HG02642 (cell line): ENCODE data around the gene PODXL.

ENCODE experiments used
- ATAC-seq: cut with Tn5 transposase; IDR thresholded peaks from one replicate; pipeline ENCODE4 v1.9.1; 2021; ENCODE audit warnings: mild to moderate bottlenecking; ENCODE audit not compliant: unreplicated experiment, poor library complexity

PODXL gene

DNA sequence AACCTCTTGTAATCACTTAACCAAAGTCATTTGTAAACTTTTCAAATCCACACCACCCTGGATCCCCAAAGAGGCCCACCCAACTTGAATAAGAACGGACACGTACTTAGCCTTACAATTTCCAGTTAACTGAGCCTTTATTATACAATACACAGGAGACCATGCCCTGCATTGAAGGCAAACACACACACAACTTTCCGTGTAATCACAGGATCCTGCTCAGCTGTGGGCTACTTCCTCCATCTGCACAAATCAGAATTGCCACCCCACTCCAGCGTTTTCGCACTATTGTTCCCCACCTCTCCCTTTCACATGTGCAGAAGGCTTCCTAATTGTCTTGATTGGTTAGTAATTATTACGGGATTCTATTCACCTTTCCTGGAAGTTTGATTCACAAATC, 12.1 kb upstream of the PODXL start:
- ATAC-seq, result no peak

DNA sequence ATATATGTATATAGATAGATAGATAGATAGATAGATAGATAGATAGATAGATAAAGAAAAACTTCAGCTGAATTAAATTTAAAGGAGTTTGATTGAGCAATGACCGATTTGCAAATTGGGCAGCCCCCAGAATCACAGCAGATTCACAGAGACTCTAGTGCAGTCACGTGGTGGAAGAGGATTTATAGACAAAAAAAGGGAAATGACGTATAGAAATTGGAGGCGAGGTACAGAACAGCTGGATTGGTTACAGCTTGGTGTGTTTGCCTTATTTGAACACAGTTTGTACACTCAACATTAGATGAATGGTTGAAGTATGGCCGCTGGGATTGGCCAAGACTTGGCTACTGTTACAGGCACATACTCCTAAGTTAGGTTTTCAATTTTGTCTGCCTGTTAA, 8.2 kb upstream of the PODXL start:
- no peak for ATAC-seq

DNA sequence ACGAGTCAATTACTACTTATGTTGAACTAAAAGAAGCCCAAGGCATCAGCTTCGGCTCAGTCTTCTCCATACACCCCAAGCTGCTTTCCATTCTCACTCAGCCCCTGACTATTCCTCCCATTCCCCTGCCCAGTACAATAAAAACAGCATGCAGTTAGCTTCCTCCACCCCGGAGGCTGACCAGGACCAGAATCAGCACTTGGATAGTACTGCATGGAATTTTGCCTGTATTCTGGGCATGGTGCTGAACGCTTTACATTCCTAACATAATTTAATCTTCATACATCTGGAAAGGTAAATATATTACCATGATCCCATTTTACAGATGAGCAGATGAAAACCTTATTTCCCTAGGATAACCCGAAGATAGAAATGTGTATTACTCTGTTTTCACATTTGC, 7.5 kb upstream of the PODXL start:
- no peak for ATAC-seq

DNA sequence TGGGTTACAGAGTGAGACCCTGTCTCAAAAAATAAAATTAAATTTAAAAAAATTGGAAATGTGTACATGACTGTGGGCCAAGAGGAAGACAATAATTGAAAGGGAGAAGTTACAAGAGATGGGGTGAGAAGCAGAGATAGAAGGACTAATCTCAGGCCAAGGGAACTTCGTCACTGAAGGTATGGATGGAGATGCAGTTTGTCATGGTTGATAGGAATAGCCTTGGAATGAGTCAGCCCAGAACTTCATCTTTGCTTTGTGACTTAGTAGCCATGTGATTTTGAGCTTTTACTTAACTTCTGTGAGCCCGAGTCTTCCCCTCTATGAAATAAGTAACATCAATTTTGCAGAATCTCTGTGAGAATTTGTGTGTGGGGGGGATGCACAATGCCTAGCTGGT, 6.5 kb upstream of the PODXL start:
- no peak for ATAC-seq

DNA sequence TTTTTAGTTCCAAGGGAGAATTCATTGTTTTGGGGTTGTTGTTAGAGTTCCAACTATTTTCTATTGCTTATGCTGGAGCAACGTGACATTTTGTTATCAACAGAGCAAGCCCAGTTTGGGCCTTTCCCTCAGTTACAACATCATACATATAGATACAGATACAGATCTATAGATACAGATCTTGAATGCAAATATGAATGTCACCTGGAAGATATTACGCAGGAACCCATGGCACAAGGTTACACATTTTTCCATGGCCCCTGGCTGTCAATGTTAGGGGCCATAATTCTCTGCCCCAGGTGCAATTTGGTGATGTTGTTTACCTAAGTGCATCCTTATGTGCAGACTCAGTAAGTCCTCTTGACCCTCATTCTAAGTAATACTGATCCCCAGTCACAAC, 3.6 kb upstream of the PODXL start:
- ATAC-seq, result no peak

DNA sequence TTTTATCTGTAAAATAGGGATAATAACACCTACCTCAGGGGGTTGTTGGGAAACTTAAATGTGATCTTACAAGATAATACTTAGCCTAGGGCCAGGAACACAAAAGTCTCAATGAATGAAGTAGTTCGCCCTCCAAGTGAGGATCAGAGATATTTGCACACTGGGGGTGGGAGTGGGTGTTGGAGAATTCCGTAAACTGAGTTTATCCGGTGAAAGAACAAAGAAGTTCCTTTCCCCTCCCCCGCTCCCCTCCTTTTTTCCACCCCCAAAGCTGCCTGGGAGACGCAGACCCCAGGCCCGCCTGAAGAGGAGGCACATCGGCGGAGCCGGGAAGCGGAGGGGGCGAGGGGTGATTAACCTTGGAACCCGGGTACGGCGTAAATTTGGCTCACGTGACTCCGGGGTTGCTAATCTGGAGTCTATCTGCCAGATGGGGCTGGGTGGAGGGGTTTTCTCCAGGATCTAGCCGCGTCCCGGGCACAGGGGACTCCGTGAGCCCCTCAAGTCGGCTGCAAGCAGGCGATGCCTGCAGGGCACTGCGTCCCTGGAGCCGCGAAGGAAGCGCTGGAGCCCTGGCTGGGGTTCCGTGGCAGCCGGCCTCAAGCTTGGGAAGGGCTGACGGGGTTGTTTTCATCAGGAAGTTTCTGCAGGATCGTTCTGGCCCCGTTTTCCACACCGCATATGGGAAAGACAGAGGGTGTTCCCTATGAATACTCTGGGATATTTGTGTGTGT, 1.4 kb upstream of the PODXL start:
- no peak for ATAC-seq

DNA sequence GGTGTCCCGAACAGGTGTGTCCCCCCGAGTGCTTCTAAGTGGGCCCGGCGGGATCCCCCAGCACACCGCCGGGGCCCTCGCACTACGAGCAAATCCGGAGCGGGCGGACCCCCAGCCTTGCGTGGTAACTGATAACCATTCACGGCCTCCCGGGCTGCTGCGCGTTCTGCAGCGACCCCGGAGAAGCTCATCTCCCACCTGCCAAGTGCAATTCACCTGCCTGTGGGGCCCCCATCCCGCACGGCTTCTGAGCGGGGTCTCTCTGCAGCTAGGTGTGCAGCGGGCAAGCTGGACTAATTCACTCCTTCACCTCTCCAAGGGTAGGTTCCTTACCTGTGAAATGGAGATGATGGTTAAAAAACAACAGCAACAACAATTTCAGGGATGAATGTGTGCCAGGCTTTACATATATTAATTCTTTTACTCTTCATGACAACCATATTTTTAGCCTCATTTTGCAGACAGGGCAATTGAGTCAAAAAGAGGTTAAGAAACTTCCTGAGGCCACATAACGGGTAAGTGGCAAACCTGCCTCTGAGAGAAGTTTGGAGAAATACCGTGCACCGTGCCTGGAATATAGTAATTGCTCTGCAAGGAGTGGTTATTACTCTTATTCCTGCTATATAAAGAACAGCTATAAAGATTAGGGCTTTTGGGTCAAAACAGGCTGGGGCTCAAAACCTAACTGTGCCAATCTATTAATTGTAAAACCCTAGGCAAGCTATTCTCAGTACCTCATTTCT, 652 bp upstream of the PODXL start:
- peak; percentile 14 for ATAC-seq

DNA sequence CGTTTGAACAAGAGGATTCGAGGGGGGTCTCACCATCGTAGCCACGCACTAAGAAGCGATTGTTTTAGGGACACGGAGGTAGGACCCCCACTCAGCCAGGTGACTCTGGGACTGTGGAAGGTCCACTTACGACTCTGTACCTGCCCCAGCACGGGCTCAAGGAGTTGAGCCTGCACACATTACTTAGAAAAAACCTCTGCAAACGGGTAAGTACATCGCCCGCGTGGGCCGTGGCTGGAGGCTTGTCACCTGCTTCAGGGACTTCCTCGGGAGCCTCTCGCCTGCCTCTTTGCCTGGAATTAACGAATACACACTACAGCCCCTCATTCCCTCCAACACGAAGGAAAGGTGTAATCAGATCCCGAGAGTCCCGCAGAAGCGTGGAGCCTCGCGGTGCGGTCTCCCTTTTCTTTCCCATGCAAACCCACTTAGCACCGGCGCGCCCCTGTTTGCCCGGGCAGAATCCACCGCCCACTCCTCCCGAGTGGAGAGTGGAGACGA, 826 bp downstream of the PODXL start:
- no peak for ATAC-seq

DNA sequence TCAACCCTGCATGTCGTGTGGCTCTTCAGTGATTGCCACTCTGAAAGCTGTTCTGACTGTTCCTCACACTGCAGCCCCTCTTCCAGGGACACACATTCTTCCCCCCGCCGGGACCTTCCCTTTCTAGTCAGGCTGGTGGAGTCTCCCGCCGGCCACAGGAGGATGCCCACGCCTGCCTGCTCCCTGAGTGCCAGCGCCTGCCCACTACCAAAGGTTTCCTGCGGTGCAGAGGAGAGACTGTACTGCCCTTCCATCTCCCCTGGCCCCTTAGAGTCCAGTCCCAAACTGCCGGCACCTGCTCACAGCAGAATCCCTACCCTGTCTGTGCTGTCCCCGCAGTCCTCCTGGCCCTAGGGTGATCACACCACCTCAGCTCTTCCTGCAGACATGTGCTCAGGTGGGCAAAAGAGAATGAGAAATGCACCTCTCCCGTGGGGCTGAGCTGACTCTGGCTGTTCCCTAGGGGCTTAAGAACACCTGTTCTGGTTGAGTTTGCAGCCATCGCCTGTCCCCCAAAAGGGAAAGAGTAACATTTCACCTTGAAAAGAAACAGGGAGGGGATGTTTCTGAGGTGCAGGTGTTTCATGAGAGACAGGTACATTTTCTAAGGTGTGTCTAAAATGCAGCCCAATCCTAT, 1.4 kb downstream of the PODXL start:
- ATAC-seq, result no peak

DNA sequence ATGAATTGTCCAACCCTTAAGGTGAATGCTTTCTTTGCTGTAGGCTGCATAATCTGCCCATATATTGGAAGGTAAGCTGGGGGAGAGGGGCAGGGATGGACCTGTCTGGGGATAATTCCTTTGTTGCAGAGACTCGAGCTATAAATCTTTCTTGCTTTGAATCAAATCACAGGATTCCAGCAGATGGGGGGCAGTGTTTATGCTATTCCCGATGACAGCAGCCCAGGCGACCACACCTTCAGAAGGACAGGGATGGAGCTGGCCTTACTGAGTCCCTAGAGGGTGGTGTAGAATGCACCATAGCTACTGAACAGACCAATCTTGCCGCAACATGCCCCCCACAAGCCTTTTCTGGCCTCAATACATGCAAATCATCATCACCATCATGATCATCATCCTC, 2.5 kb downstream of the PODXL start:
- no peak for ATAC-seq

DNA sequence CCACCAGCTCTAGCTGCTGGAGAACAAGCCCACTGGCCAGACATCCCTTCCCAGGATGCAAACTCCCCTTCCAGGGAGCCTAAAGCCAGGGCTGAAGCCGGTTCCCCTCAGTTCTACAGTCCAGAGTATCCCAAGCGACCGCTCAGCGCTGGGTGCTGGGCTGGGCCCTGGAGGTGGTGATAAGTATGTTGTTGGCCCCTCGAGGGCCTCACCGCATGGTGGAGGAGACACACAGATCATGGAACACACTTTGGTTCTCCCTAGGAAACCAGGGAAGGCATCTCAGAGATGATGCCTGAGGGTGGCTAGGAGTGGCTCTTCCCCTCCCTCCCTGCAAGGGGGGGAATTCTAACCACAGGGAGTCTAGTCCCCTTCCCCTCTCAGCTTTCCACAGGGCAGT, 4.4 kb downstream of the PODXL start:
- ATAC-seq, result no peak

DNA sequence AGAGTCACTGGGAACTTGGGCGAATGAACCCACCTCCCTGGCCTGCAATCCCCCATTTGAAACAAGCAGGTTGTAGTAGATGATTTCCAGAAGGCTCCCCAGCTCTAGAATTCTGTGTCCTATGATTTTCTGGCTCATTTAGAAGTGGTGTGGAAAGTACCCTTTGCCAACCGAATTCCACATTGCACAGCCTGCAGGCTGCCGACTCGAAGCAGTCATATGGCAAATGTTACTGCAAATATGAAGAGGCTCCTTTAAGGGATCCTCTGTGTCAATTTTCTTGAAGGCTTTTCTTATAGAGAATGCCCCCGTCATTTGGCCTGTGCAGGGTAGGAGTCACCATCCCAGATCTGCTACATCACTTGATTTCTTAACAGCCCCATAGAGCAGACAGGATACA, 5.6 kb downstream of the PODXL start:
- ATAC-seq, result no peak

DNA sequence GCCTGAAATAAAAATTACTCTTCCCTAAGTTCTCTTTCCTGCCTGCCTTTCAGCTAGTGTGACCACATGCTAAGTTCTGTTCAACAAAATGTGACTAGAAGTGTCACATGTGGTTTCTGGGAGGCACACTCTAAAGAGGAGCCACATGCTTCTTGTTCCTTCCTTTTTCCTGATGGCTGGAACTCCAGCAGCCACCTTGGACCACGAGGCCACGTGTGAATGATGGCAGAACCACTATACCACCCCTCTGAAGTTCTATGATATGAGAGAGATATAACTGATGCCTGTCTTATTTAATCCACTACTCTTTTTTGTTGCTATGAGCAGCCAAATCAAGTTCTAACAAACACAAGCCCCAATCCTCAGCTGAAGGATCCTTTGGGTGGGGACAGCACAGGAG, 8.1 kb downstream of the PODXL start:
- ATAC-seq, result no peak

DNA sequence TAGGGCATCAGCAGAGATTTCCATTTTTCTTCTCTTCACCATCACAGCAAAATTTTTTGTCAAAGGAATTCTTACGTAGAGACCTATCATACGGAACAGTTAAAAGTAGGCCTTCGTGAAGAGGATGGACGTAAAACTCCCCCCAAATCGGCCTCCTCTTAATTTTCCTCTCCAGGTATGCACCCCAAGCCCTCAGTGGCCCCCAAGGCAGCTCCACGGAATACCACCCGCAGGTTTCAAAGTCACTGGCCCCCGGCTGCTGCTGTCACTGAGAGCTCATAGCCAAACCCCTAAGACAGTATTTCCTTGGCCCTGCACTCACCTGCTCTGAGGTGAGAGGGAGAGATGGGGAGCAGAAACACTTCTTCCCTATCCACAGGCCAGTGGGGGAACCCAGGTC, 8.8 kb downstream of the PODXL start:
- no peak for ATAC-seq

DNA sequence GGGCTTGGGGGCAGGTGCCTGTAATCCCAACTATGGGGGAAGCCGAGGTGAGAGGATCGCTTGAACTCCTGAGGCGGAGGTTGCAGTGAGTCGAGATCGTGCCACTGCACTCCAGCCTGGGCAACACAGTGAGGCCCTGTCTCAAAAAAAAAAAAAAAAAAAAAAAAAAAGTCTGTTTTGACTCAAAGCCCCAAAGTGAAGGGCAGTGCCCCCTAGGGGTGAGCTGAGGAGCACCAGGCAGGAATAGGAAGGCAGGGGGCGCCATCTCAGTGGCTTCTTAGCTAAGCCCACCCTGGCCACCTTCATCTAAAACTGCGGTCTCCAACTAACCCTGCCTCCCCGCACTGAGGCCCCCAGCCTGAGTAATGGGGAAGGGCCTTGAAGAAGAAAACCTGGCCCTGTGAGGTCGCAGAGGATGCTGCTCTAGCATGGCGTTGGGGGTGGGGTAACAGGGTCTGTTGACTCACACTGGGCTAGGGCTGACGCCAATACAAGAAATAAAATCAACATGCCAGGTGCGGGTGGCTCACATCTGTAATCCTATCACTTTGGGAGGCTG, 9.8 kb downstream of the PODXL start:
- no peak for ATAC-seq

DNA sequence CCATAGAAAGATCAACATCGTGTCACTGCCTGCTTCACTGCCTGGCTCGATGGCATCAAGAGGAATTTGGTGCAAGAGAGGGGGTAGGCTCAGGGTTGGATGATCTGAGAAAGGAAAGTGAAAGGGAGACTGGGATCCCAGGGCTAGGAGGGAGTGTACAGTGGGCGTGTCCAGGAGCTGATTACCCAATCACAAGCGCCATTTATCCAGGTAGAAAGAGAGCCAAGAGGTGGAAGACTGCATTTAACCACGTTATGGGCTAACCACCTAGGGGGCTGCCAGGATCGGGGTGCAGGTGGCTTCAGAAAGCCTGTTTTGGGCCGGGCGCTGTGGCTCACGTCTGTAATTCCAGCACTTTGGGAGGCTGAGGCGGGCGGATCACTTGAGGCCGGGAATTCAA, 10.3 kb downstream of the PODXL start:
- ATAC-seq, result no peak

DNA sequence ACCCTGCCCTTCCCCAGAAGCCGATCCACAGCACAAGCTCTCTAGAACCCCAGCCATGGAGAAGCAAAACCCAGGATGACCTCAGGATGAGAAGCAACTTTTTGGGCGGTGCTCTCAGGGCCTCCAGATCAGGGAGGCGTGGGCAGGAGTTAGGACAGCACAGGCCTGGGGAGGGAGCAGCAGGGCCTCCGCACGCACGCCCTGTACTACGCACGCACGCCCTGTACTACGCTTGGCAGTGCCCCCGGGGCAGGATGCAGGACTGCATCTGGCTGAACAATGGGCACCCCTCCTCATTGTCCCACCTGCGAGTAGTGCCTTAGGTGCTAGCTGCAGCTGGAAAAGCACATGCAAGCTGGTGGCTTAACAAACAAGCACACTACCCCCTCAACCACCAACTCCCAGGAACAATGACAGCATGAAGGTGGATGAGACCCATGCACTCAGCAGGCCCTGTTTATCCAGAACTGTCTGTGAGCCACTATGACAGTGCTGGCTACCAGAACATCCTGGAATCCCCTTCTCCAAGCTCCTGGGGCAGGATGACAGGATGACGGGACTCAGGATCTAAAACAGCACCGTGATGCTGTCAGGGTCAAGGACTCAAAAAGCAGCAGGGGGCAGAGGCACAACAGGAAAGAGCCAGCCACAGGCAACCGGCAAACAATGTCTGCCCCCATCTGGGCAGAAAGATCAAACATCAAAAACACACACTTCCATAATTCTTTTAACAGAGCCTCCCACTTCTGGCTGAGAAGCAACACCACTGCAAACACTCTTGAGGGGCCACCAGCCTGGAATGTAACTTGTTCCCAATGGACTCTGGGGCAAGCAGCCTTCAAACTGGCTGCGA, 11.8 kb downstream of the PODXL start:
- no peak for ATAC-seq

DNA sequence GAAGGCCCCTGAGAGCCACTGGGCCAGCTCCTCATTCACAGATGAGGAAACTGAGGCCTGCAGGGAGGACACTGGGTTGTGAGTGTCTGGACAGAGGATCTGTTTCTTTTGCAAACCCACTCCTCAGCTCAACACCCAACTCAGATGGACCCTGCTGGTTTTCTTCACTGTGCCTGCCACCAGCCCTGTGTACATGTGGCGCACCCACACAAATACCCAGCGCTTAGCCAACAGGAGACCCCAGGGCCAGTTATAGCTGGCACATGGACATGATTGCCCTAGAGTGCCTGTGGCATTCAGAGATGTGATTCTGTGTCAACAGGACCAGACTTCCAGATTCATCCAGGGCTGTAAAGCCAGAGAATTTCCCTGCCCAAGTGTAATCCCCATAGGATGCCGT, 12.4 kb downstream of the PODXL start:
- ATAC-seq, result no peak

DNA sequence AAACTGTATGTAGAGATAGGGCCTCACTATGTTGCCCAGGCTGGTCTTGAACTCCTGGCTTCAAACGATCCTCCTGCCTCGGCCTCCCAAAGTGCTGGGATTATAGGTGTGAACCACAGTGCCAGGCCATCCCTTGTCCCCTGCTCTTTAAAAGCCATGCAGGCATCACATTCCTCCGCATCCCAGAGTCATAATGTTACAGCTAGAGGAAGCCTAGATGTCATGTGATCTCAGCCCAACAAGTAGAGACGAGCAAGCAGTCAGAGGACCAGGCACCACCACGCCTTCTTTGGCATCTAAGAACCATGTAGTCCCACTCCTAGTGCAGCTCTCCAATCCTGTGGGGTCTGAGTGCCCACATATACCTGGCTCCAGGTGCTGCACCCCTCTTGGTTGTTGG, 13.1 kb downstream of the PODXL start:
- ATAC-seq, result no peak

DNA sequence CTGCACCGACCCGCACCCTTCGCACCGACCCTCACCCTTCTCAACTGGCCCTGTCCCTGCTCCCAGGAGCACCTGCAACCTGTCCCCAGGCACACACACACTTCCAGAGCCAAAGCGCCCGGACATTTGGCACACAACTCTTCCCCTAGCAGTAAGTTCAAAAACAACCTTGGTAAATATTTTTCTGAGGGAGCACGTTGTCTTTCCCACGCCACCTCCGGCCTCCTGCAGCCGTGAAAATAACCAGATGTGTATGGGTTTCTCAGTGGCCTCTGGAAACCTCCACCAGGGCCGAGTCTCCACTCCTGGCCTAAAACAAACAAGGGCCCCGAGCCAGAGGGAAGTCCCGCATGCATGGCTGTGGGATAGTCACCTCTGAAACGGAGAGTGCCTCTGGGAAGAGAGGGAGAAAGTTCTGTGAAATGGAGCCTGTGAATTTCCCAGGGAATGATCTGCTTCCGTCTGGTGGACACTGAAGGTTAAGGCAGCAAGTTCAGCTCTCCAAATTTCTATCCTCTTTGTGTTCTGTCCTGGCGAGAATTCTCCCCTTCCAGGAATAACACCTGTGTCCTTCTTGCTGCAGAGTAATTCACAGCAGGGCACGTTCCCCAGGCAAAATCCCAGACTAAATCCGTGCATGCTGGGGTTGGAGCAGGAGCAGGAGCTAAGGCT, 15.8 kb downstream of the PODXL start:
- ATAC-seq, result no peak
